ENCODE data around the gene HMOX1.
"Not testable (repeated sequence)": the region's sequence is repeated elsewhere in the genome, so short reads cannot be mapped to it uniquely, and the experiment has no call there.

The HMOX1 gene

DNA sequence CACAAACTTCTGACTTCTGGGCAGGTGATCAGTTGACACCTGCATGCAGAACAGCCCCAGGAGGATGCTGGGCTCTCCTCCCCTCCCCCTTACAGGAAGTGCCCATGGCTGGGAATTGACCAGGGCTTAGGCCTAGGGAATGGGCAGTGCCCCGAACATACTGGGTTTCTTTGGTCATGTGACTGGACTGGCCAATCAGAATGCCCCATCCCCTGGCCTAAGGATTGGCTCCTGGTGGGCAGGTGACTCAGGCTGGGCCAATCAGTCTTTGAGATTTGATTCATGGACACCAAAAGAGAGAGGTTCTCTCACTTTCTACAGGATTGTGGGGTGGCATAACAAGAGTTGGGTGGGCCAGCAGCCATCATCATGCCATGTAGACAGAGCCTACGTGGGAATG lies 56.2 kb downstream of the HMOX1 start:
- no peak for DNase-seq

DNA sequence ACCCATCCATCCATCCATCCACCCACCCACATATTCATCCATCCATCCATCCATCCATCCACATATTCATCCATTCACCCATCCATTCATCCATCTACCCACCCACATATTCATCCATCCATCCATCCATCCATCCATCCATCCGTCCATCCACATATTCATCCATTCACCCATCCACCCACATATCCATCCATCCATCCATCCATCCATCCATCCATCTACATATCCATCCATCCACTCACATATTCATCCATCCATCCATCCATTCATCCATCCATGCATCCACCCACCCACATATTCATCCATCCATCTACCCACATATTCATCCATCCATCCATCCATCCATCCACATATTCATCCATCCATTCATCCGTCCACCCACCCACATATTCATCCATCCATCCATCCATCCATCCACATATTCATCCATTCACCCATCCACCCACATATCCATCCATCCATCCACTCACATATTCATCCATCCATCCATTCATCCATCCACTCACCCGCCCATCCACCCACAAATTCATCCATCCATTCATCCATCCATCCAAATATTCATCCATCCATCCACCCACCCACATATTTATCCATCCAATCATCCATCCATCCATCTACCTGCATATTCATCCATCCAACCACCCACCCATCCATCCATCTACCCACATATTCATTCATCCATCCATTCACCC lies 57.9 kb downstream of the HMOX1 start:
- not testable (repeated sequence) for DNase-seq

DNA sequence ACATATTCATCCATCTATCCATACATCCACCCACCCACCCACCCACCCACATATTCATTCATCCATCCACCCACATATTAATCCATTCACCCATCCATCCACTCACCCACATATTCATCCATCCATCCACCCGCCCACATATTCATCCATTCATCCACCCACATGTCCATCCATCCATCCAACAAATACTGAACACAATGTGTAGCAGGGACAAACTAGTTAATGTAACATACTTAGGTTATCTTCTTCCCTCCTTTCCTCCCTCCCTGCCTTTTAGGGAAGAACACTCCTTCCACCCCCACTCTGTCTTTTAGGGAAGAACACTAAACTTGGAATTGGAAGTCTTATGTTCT lies 58.4 kb downstream of the HMOX1 start:
- DNase-seq: no peak

DNA sequence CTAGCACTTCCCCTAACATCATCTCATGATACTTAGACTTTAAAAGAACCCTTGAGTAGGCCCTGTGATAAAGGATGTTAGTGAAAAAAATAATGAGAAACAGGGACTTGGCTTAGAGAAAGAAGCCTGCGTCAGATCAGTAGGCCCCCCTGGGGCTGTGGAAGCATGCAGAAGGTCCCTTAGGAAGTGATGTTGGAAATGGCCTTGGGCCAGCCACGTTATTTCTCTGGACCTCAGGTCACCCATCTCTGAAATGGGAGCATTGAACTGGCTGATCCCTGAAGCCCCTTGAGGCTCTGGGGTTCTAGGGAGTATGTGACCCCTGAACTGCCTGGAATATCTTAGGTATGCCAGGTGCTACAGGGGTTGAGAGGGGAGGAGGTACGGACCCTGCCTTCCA lies 59.2 kb downstream of the HMOX1 start:
- DNase-seq: no peak

DNA sequence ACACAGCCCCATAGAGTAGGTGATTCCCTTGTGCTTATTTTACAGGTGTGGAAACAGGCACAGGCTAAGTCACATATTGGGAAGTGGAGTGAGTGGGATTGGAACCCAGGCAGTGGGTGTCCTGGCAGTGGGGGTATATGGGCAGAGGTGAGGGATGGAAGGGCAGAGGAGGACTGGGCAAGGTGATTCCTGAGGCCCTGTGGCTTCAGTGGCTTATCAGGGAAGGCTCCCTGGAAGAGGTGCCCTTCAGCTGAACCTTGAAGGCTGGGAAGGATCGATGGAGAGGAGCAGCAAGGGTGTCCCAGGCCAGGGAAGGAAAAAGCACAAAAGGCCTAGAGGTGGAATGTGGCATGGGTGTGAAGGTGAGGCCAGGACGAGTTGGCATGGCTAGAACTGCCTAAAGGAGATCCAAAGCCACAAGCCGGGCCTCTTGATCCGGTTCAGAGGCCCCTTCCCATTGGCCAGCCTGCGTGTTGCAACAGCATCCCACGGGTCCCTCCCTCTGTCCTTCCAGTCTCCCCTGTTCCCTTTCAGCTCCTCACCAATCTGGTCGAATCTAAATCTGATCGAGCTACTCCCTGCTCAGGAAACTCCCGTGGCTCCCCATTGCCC lies 60.7 kb downstream of the HMOX1 start:
- no peak for DNase-seq

DNA sequence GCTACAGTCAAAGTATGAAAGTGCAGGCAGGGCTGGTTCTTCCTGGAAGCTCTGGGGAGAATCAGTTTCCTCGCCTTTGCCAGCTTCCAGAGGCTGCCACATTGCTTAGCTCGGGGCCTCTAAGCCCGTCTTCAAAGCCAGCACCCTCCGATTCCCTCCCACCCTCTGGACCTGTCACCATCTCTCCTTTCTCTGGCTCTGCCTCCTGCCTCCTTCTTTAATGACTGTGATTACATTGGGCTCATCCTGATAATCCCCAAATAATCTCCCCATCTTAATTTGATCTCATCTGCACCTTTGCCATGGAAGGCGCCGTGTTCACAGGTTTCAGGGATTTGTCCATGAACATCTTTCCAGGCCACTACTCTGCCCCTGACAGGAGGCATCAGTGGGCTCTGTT lies 61.6 kb downstream of the HMOX1 start:
- no peak for DNase-seq

DNA sequence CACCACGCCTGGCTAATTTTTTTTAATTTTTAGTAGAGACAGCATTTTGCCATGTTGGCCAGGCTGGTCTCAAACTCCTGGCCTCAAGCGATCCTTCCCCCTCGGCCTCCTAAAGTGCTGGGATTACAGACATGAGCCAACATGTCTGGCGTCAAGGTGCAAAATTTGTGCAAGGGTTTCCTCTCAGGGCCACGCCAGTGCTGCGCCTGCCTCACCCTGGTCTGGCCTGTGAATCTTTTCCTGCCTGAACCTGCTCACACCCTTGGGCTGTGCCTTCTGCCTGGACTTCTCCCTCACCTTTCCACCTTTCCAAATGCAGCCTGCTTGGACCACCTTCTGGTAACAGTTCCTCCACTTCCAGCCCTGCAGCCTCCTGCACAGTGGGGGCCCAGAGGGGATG lies 62.4 kb downstream of the HMOX1 start:
- no peak for DNase-seq
